OCI-LY3 (cell line): ENCODE data around the gene MND1.

Experiments
- CTCF ChIP-seq: fragments of 200-600, 300-600 bp; sonication (generic); IDR thresholded peaks from 2 replicates; pipeline ENCODE4 v1.5.1; 2014; ENCODE audit warnings: antibody characterized with exemption, low read length, low read depth
- EZH2phosphoT487 ChIP-seq: fragments of 200-600 bp; shearing (Covaris generic); IDR thresholded peaks from 2 replicates; pipeline ENCODE4 v1.6.1; 2018; ENCODE audit warnings: antibody characterized with exemption, mixed run types, low read depth

DNA sequence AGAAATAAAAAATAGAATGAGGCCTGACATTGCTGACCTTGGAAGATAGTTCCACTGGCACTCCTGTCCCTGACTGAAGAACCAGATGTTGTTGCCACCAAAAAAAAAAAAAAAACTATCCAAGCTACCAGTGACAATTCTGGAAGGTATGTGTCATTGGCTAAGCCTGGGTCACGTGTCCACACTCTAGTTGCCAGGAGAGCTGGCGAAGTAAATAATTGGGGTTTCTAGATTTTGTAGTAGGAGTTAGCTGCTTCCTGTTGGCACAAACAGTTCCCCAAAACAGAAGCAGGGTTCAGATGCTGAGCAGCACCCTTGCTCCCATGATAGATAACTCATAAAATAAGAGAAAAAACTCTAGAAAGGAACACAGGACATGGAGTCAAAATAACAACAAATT lies 20.5 kb downstream of the MND1 start:
- TF ChIP-seq CTCF (no peak), EZH2phosphoT487 (no peak)
